Peyer's patch (tissue), 4 donors: ENCODE data around the gene ANKH.

ENCODE experiments used
- CTCF ChIP-seq, 6 experiments: fragments of 450-650 bp in 4 of 6; fragments of 200-600 bp in 2 of 6; sonication (generic) in 1 of 6; IDR thresholded peaks; one replicate each; pipeline ENCODE4 v1.5.1; 2017 to 2019; ENCODE audit warnings: antibody characterized with exemption in 6 of 6, mild to moderate bottlenecking in 3 of 6, moderate library complexity in 1 of 6
- POLR2A ChIP-seq, 2 donors: fragments of 450-650 bp; IDR thresholded peaks; one replicate each; pipeline ENCODE4 v1.5.1; 2017; ENCODE audit warnings: antibody characterized with exemption in 2 of 2, mild to moderate bottlenecking in 2 of 2, moderate library complexity in 2 of 2

GRCh38 chr5:14695152-14695551 lies 176.4 kb downstream of the ANKH start:
- TF ChIP-seq POLR2A (IDR thresholded peaks at IDR 0.05), result no peak
- no peak for TF ChIP-seq CTCF (IDR thresholded peaks at IDR 0.05)
